ENCODE results near the gene C1orf21.

C1orf21 gene

DNA sequence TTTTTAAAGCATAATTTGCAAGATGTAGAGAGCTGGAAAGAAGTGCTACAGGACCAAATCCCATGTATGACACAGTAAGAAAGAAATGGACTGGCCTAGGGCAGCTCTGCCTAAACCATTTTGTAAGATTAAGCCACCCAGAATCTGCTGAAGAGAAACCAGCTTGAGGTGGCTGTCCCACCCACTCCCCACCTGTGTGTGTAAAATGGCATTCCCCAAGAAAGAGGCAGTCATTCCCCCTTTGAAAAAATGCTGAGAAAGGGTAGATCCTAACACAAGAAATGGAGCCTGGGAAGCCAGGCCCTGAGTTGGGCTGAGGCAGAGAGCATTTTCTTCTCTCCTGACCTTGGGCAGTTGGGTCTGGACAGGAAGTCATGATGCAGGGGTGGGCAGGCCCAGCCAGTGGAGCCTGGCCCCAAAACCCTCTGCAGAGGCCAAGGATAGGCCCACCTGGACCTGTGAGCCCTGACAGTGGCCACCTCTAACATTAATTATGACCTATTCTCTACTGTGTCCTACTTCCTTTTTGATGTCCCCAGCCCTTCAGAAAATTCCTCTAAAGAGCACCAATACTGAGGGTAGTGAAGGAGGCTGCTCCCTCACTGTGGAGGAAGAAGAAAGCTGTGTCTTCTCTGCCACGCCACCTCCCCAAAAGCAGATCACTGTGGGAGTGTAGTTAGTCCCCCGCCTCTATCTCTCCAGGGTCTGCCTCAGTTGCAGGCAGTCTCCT, 273.8 kb downstream of the C1orf21 start:
- no peak for DNase-seq (ENCODE audit: low read depth)

DNA sequence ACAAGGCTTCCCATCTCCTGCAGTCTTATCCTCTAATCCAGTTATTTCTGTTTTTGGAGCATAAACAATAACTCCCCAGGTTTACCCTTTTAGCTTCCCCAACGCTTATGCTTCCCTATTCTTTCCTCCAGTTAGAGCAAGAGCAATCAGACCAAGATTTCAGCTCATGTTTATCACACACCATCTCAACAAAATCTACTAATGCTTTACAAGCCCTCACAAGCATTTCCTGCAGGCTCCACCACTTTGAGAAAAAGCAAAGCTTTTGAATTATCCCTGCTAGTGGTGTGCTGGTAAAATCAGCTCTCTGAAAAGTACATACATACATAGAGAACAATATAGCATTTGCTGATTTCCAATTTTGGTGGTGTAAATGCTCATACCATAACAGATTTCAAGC, 275.0 kb downstream of the C1orf21 start:
- DNase-seq (ENCODE audit: low read depth): no peak

DNA sequence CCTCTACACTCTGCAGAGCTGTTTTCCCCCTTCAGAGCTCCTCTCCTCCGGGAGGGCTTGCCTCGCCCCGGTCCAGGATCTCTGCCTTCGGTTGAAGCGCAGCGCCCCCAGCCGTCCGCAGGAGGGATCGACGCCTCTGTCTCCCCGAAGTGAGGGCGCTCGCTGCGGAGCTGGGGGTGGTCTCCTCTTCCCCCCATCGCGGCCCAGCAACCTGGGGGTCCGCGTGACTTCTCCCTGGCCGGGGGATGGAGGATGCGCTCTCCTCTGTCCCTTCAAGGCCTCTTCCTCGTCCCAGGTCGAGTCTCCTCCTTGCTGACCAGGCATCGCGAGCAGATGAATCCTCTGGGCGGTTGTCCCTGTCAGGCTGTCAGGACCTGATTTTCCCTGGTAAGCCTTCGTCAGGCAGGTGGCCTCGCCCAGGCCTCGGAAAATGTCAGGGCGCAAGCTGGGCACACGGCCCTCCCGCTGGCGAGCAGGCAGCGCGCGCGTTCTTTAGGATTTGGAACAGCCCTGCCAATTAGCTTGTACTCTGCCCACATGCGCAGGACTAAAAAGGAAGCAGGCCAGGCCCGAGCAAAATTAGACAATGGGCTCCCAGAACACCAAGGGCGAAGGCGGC, 277.3 kb downstream of the C1orf21 start:
- DNase-seq (ENCODE audit: low read depth): peak; percentile 5

DNA sequence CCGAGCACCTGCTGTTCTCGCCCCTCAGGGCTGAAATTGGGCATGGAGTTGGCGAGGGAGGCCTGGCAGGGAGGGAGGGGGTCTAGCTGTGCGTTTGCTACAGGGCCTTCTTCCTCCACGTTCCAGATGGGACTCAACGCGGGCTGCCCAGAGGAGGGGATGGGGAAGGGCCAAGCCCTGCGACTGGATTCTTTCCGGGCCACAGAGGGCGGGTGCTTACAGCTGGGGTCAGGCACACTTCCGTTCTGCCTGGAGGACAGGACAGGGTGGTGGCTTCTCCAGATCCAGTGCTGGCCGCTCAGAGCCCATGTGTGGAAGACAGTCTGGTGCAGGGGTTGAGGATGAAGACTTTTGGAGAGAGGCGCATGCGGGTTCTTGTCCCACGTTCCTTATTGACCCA, 277.8 kb downstream of the C1orf21 start:
- DNase-seq (ENCODE audit: low read depth): no peak

GRCh38 chr1:184665360-184665759, 278.5 kb downstream of the C1orf21 start:
- DNase-seq (ENCODE audit: low read depth): no peak

- no peak for DNase-seq (ENCODE audit: low read depth)
Measured at GRCh38 chr1:184669391-184669790, 282.6 kb downstream of the C1orf21 start.

- DNase-seq (ENCODE audit: low read depth): no peak
Measured at GRCh38 chr1:184672013-184672726, 285.3 kb downstream of the C1orf21 start.

GRCh38 chr1:184673305-184673704, 286.5 kb downstream of the C1orf21 start:
- DNase-seq (ENCODE audit: low read depth): no peak

- no peak for DNase-seq (ENCODE audit: low read depth)
Measured at GRCh38 chr1:184677344-184677743, 290.5 kb downstream of the C1orf21 start.

Data from non-pigmented ciliary epithelial cell (primary cell).